Measurements from ENCODE around the gene ERVV-1. TPM values are rescaled to one million over a fixed set of nuclear protein-coding genes. Genes with fewer than 3 reads are reported as not detected.

Gene ERVV-1
- total RNA-seq, 1 donor from 2014 or later, result not detected

GRCh38 chr19:53004242-53004641 lies 9.5 kb upstream of the ERVV-1 start:
- no peaks in the 10 kb centered on the region for H4K20me1 ChIP-seq (ENCODE audit: insufficient read depth, low read length)
- TF ChIP-seq EZH2 (IDR thresholded peaks at IDR 0.05; ENCODE audit: insufficient read depth, low read length), result no peak
- TF ChIP-seq CTCF (IDR thresholded peaks at IDR 0.05; ENCODE audit: insufficient read depth, low read depth, low read length), result no peak
- H3K27ac ChIP-seq (ENCODE audit: low read depth, low read length), result no peak overlapping the region
- H3K36me3 Mint-ChIP-seq (ENCODE audit: low read depth, unreplicated experiment), result peaks cover 23% of the 10 kb centered on the region
- no peaks in the 10 kb centered on the region for H3K79me2 ChIP-seq (ENCODE audit: insufficient read depth, low read length)
- no peaks in the 10 kb centered on the region for H3K9me3 Mint-ChIP-seq (ENCODE audit: unreplicated experiment)
- H3K36me3 ChIP-seq (ENCODE audit: insufficient read depth, low read length), result no peaks in the 10 kb centered on the region
- DNase-seq (ENCODE audit: low read depth) (no peak), FAIRE-seq (no peak)
- no peak overlapping the region for H3K9ac ChIP-seq (ENCODE audit: low read length)
- H3K9me3 ChIP-seq (ENCODE audit: insufficient read depth, low read depth, low read length), result peaks cover 7% of the 10 kb centered on the region
- H3K4me3 ChIP-seq (ENCODE audit: insufficient read depth, low read depth, low read length), result no peak overlapping the region
- H3K27me3 Mint-ChIP-seq (ENCODE audit: low read depth, unreplicated experiment), result no peaks in the 10 kb centered on the region
- no peak overlapping the region for H3K27ac Mint-ChIP-seq (ENCODE audit: unreplicated experiment)
- no peaks in the 10 kb centered on the region for H3K4me1 ChIP-seq (ENCODE audit: insufficient read depth, low read length)
- H2AFZ ChIP-seq (ENCODE audit: low read depth, low read length), result no peak overlapping the region
- no peak overlapping the region for H3K4me2 ChIP-seq (ENCODE audit: low read length)
- H3K27me3 ChIP-seq (ENCODE audit: insufficient read depth, low read length), result no peaks in the 10 kb centered on the region
- H3K4me3 Mint-ChIP-seq (ENCODE audit: unreplicated experiment), result no peak overlapping the region
- H3K4me1 Mint-ChIP-seq (ENCODE audit: low read depth, unreplicated experiment), result peaks cover 2% of the 10 kb centered on the region

- peaks cover 3% of the 10 kb centered on the region for H3K9me3 Mint-ChIP-seq (ENCODE audit: unreplicated experiment)
- H3K27ac ChIP-seq (ENCODE audit: low read depth, low read length), result no peak overlapping the region
Measured at GRCh38 chr19:53007200-53007599, 6.5 kb upstream of the ERVV-1 start.

More at GRCh38 chr19:53007200-53007599, 6.5 kb upstream of the ERVV-1 start:
- peaks cover 2% of the 10 kb centered on the region for H3K4me1 Mint-ChIP-seq (ENCODE audit: low read depth, unreplicated experiment)
- no peak overlapping the region for H3K4me2 ChIP-seq (ENCODE audit: low read length)
- H3K9me3 ChIP-seq (ENCODE audit: insufficient read depth, low read depth, low read length), result peaks cover 11% of the 10 kb centered on the region
- H3K4me1 ChIP-seq (ENCODE audit: insufficient read depth, low read length), result no peaks in the 10 kb centered on the region
- H2AFZ ChIP-seq (ENCODE audit: low read depth, low read length), result no peak overlapping the region
- no peaks in the 10 kb centered on the region for H3K27me3 ChIP-seq (ENCODE audit: insufficient read depth, low read length)
- H3K79me2 ChIP-seq (ENCODE audit: insufficient read depth, low read length), result no peaks in the 10 kb centered on the region
- H3K4me3 Mint-ChIP-seq (ENCODE audit: unreplicated experiment), result no peak overlapping the region
- no peak overlapping the region for H3K4me3 ChIP-seq (ENCODE audit: insufficient read depth, low read depth, low read length)
- FAIRE-seq (no peak), DNase-seq (ENCODE audit: low read depth) (no peak)
- no peak overlapping the region for H3K9ac ChIP-seq (ENCODE audit: low read length)
- H3K36me3 ChIP-seq (ENCODE audit: insufficient read depth, low read length), result no peaks in the 10 kb centered on the region
- H3K27me3 Mint-ChIP-seq (ENCODE audit: low read depth, unreplicated experiment), result no peaks in the 10 kb centered on the region
- H3K36me3 Mint-ChIP-seq (ENCODE audit: low read depth, unreplicated experiment), result peaks cover 21% of the 10 kb centered on the region
- H4K20me1 ChIP-seq (ENCODE audit: insufficient read depth, low read length), result no peaks in the 10 kb centered on the region
- TF ChIP-seq CTCF (IDR thresholded peaks at IDR 0.05; ENCODE audit: insufficient read depth, low read depth, low read length) (no peak), EZH2 (IDR thresholded peaks at IDR 0.05; ENCODE audit: insufficient read depth, low read length) (no peak)
- no peak overlapping the region for H3K27ac Mint-ChIP-seq (ENCODE audit: unreplicated experiment)
